ENCODE results near the gene CCDC198. TPM values are rescaled to one million over a fixed set of nuclear protein-coding genes. Genes with fewer than 3 reads are reported as not detected.

Gene CCDC198
- total RNA-seq (2014; rRNA removed), result 0.15 and 3.3 TPM in 2 replicates
- percentile 4 among the genes with signal in this experiment for Bru-seq, nascent RNA
- BruChase-seq, experiment 1, labeled RNA remaining after a 6-hour chase, result percentile 6 among the genes with signal in this experiment
- percentile 3 among the genes with signal in this experiment for BruChase-seq, experiment 2, labeled RNA remaining after a 2-hour chase
- long read RNA-seq, result 0 reads

GRCh38 chr14:57493467-57494181 is at the start of gene CCDC198:
TSS of gene CCDC198 (minus strand) at chr14:57493857. CDS start at chr14:57493715, 142 bp downstream.
- intact Hi-C loops (cut with micrococcal nuclease), result no loop called here
- Histone ChIP-seq H4K20me1 (ENCODE audit: low read length) (no peaks in the 10 kb centered on the region), H3K79me2 (ENCODE audit: low read length) (no peaks in the 10 kb centered on the region), H3K4me2 (ENCODE audit: low read length) (no peak within 1 kb of the TSS), H3K9me3 (ENCODE audit: low read length) (no peaks in the 10 kb centered on the region), H3F3A (ENCODE audit: low read length, unreplicated experiment) (no peaks in the 10 kb centered on the region), H3K27ac (ENCODE audit: low read length) (no peak within 1 kb of the TSS), H2AFZ (ENCODE audit: low read length) (no peak within 1 kb of the TSS), H3K9ac (ENCODE audit: low read length) (no peak within 1 kb of the TSS), H3K9me2 (replicated peaks; ENCODE audit: low read length) (no peaks in the 10 kb centered on the region), H3K4me3 (ENCODE audit: low read length) (no peak within 1 kb of the TSS), H3K4me1 (ENCODE audit: insufficient read depth, low read length) (no peaks in the 10 kb centered on the region), H3K36me3 (ENCODE audit: low read depth, low read length) (no peaks in the 10 kb centered on the region), H3K27me3 (ENCODE audit: low read length) (peaks cover 62% of the 10 kb centered on the region)
- POLR2A ChIA-PET (ENCODE audit: unreplicated experiment), result no interaction called here
- no peak for ATAC-seq
- TF ChIP-seq EZH2 (IDR thresholded peaks at IDR 0.05; ENCODE audit: low read length, unreplicated experiment) (no peak), CTCF (conservative IDR thresholded peaks at IDR 0.05; ENCODE audit: low read depth, low read length) (no peak), EZH2phosphoT487 (IDR thresholded peaks at IDR 0.05; ENCODE audit: borderline replicate concordance, low read length) (no peak)
- BruUV-seq (replicated peaks), result no TSS peak
- DNase-seq, result no peak
- CTCF ChIA-PET, result no interaction called here

GRCh38 chr14:57533214-57533613 is 39.6 kb upstream of the CCDC198 start:
- no peak overlapping the region for H3K9ac ChIP-seq (ENCODE audit: low read length)
- H3K4me3 ChIP-seq (ENCODE audit: low read length), result no peak overlapping the region
- no peak overlapping the region for H3K4me2 ChIP-seq (ENCODE audit: low read length)
- H3K9me3 ChIP-seq (ENCODE audit: low read length), result no peaks in the 10 kb centered on the region
- no peaks in the 10 kb centered on the region for H3K79me2 ChIP-seq (ENCODE audit: low read length)
- no TSS peak for BruUV-seq (replicated peaks)
- no peak overlapping the region for H3K27ac ChIP-seq (ENCODE audit: low read length)
- POLR2A ChIA-PET (ENCODE audit: unreplicated experiment), result no interaction called here
- intact Hi-C loops (cut with micrococcal nuclease), result loop anchor here (5.0 to 10.0 kb wide), 3 partner anchors 349 to 632 kb away; no protein-coding TSS in a partner anchor
- H3K36me3 ChIP-seq (ENCODE audit: low read depth, low read length), result no peaks in the 10 kb centered on the region
- H3K27me3 ChIP-seq (ENCODE audit: low read length), result peaks cover 28% of the 10 kb centered on the region
- CTCF ChIA-PET, result interaction anchor here (0.6 kb wide), 1 partner anchor 1592 kb away, joined by 4 read pairs; no protein-coding TSS in a partner anchor
- no peaks in the 10 kb centered on the region for H4K20me1 ChIP-seq (ENCODE audit: low read length)
- no peak overlapping the region for H2AFZ ChIP-seq (ENCODE audit: low read length)
- DNase-seq (peak; percentile 83), ATAC-seq (peak; percentile 70)
- H3F3A ChIP-seq (ENCODE audit: low read length, unreplicated experiment), result no peaks in the 10 kb centered on the region
- H3K9me2 ChIP-seq (replicated peaks; ENCODE audit: low read length), result no peaks in the 10 kb centered on the region
- no peaks in the 10 kb centered on the region for H3K4me1 ChIP-seq (ENCODE audit: insufficient read depth, low read length)
- peak; percentile 96 for TF ChIP-seq CTCF (conservative IDR thresholded peaks at IDR 0.05; ENCODE audit: low read depth, low read length)
- TF ChIP-seq EZH2 (IDR thresholded peaks at IDR 0.05; ENCODE audit: low read length, unreplicated experiment), result no peak
- no peak for TF ChIP-seq EZH2phosphoT487 (IDR thresholded peaks at IDR 0.05; ENCODE audit: borderline replicate concordance, low read length)

- Histone ChIP-seq H3K27me3 (ENCODE audit: low read length) (peaks cover 30% of the 10 kb centered on the region), H3K27ac (ENCODE audit: low read length) (no peak overlapping the region), H3K9me3 (ENCODE audit: low read length) (no peaks in the 10 kb centered on the region), H3K4me2 (ENCODE audit: low read length) (no peak overlapping the region), H3K9me2 (replicated peaks; ENCODE audit: low read length) (no peaks in the 10 kb centered on the region), H2AFZ (ENCODE audit: low read length) (no peak overlapping the region), H3K36me3 (ENCODE audit: low read depth, low read length) (no peaks in the 10 kb centered on the region), H3K4me3 (ENCODE audit: low read length) (no peak overlapping the region), H4K20me1 (ENCODE audit: low read length) (no peaks in the 10 kb centered on the region), H3K4me1 (ENCODE audit: insufficient read depth, low read length) (no peaks in the 10 kb centered on the region), H3K9ac (ENCODE audit: low read length) (no peak overlapping the region), H3K79me2 (ENCODE audit: low read length) (no peaks in the 10 kb centered on the region), H3F3A (ENCODE audit: low read length, unreplicated experiment) (no peaks in the 10 kb centered on the region)
- DNase-seq (no peak), ATAC-seq (no peak)
- TF ChIP-seq CTCF (conservative IDR thresholded peaks at IDR 0.05; ENCODE audit: low read depth, low read length) (no peak), EZH2 (IDR thresholded peaks at IDR 0.05; ENCODE audit: low read length, unreplicated experiment) (no peak), EZH2phosphoT487 (IDR thresholded peaks at IDR 0.05; ENCODE audit: borderline replicate concordance, low read length) (no peak)
- intact Hi-C loops (cut with micrococcal nuclease), result loop anchor here (5.0 to 10.0 kb wide), 3 partner anchors 352 to 634 kb away; no protein-coding TSS in a partner anchor
- BruUV-seq (replicated peaks), result no TSS peak
- ChIA-PET CTCF (no interaction called here), POLR2A (ENCODE audit: unreplicated experiment) (interaction anchor here (0.6 kb wide), 1 partner anchor 25 kb away, joined by 4 read pairs; no protein-coding TSS in a partner anchor)
These were observed 36.9 kb upstream of the CCDC198 start for GRCh38 chr14:57530571-57530970.

All from PC-3 (cell line).